NCI-H2196 (cell line): ENCODE measurements around the gene VMA21.

ENCODE experiments used
- DNase-seq: peaks from one replicate; lab custom pipeline; 2025; ENCODE audit not compliant: unreplicated experiment; lab: John Stamatoyannopoulos, UW

Gene VMA21

GRCh38 chrX:151396825-151397740, at the start of gene VMA21:
VMA21 (plus strand) TSS chrX:151397206; CDS start chrX:151397309, 103 bp downstream.
- peak; percentile 82 for DNase-seq

DNA sequence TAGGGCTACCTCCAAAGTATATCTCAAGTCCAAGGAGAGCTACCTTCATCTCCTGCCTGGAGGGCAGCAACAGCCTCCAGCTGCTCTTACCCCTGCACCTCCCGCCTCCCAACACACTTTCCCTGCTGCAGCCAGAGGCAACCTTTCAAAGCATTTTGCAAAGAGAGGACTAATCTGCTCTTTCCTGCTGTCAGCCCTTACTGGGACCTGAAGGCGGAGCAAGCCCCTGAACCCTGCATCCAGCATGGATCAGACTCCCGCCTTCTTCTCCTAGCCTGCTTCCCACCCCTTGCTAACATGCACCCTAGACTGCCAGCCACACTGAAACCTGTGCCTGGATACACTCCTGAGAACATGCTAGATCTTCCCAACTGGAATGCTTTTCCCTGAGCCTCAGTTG, 37.7 kb upstream of the VMA21 start:
- DNase-seq = no peak

- DNase-seq = no peak
Measured at GRCh38 chrX:151359931-151360871, 36.8 kb upstream of the VMA21 start.

- DNase-seq = no peak
Measured at GRCh38 chrX:151363316-151363715, 33.7 kb upstream of the VMA21 start.

GRCh38 chrX:151365579-151365978, 31.4 kb upstream of the VMA21 start:
- DNase-seq = no peak

GRCh38 chrX:151370906-151371305, 26.1 kb upstream of the VMA21 start:
- DNase-seq = no peak

DNA sequence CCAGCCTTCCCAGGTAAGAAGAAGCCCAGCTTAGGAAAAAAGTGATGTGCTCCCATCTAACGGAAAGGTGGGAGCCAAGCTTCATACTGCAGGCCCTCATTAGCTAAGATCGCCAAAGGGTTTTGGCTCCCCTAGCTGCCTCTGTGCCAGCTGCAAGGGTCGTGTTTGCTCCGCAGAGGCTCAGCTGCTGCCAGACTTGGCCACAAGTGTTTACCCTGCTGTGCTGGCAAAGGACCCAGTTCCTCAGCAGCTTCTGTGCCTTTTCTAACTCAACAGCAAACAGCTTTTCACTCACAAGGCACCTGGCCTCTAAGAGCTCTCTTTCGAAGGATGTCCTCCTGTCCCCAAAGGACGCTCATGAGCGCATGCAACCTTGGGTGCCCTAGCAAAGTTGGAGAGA, 12.2 kb upstream of the VMA21 start:
- DNase-seq = peak; percentile 58

GRCh38 chrX:151386838-151387459, 10.1 kb upstream of the VMA21 start:
- peak; percentile 20 for DNase-seq

- no peak for DNase-seq
Measured at GRCh38 chrX:151391722-151392121, 5.3 kb upstream of the VMA21 start.

GRCh38 chrX:151393514-151393913, 3.5 kb upstream of the VMA21 start:
- DNase-seq = peak; percentile 1

- peak; percentile 77 for DNase-seq
Measured at GRCh38 chrX:151396042-151396824, 773 bp upstream of the VMA21 start.

DNA sequence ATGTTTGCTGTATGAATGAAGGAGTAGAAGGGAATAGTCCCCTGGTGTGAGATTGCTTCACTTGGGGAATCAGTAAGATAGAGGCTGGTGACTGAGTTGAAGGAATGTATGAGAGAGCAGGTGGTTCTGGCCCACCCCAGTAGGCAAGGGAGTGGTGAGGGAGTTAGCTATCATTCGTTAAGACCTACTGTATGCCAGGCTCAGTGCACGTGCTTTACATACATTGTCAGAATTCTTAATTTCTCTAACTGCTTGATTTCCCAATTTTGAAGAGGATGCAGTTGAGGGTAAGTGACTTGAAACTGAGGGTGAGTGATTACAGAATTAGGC, 700 bp downstream of the VMA21 start:
- no peak for DNase-seq

GRCh38 chrX:151398346-151398745, 1.3 kb downstream of the VMA21 start:
- DNase-seq = no peak

DNA sequence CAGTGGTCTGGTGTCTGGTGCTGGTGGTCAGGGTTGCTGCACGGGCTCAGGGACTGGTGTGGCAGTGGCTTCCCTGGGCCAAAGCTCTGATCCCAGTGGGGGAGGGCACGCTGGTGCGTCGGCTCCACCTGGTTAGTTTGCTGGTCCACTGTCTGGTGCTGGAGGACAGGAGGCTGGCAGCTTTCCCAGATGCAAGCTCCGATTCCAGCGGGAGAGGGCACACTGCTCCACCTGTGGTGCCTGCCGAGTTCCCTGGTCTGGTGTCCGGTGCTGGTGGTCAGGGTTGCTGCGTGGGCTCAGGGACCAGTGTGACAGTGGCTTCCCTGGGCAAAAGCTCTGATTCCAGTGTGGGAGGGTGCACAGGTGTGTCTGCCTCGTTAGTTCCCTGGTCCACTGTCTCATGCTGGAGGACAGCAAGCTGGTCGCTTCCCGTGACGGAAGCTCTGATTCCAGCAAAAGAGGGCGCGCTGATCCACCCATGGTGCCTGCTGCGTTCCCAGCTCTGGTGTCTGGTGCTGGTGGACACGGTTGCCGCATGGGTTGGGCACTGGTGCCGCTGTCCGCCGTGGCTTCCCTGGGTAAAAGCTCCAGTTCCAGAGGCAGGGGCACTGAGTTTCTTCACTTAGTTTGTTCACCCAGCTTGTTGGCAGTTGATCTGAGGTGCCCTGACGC, 5.8 kb downstream of the VMA21 start:
- DNase-seq = peak; percentile 62

DNA sequence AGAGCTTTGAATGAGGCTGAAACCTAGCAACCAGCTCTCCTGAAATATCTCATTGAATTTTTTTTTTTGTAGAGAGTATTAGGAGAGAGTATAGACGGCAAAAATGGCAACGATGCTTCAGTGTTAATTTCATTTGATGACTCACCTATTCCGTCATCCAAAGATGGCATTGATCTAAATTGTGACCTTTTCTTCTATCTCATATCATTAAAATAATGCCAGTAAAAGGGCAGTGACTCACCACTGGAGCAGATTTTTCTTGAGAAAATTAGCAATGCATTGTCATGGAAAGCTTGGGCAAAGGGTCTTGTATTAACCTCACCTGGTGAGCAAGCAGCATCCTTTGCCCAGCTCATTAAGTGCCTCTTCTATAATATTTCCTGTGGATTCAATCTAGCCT, 19.6 kb downstream of the VMA21 start:
- DNase-seq = no peak

DNA sequence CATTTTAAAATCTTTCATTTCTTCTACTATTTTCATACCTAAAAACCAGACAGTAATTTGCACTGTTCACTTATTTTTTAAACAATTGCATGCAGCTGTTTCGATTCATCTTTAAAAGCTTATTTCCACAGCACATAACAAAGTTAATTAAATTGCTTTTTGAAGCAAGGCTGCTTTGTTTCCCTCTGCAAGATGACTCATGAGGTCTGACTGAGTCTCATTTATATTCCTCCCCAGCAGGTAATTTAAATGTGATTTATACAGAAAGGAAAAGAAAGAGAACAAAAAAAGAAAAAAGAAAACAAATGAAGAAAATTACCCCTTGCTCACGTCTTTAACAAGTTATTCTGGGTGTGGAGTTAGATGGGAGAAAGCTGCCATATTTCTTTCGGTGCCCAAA, 22.8 kb downstream of the VMA21 start:
- no peak for DNase-seq

GRCh38 chrX:151424505-151424904, 27.5 kb downstream of the VMA21 start:
- DNase-seq = no peak

DNA sequence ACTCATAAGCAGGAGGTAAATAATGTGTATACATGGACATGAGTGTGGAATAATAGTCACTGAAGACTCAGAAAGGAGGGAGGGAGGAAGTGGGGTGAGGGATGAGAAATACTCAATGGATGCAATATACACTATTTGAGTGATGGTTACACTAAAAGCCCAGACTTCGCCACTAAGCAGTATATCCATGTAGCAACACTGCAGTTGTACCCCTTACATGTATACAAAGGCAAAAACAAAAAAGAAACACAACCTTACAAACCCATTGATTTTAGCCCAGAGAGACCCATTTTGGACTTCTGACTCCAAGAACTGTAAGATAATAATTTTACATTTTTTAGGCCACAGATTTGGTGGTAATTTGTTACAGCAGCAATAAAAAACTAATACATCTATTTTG, 51.5 kb downstream of the VMA21 start:
- DNase-seq = no peak

DNA sequence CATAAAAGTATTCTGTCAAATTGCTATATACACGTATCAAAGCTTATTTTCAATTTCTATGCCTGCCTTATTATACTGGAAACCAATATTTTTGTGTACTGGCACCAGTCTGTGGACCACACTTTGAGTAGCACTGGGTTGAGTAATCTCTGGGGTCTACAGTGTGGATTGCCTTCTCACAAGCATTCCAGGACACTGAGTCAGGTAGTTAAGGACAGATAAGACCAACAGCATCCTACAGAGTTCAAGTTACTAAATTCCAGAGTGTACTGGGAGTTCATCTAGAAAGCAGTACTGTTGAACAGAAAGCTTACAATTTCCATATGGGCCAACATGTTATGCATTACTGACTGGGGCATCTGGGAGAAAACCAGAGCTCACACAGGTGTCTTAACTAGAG, 61.8 kb downstream of the VMA21 start:
- DNase-seq = no peak
